H1 (cell line): ENCODE measurements around the gene ABI3BP. TPM values are rescaled to one million over a fixed set of nuclear protein-coding genes. Genes with fewer than 3 reads are reported as not detected.

Experiments used
- CTCF ChIA-PET: fragments of 300-600 bp; sonication (Branson Sonifier 250); formaldehyde crosslinking; loops from one replicate; lab custom pipeline; 2021; ENCODE audit not compliant: partially characterized antibody; lab: Charles Lee
- POLR2A ChIA-PET: fragments of 300-600 bp; sonication (Branson Sonifier 250); formaldehyde crosslinking; loops from one replicate; lab custom pipeline; 2021; ENCODE audit warnings: inconsistent platforms; ENCODE audit not compliant: partially characterized antibody; lab: Charles Lee
- DNase-seq, 2 experiments: peaks; one replicate each; pipeline versions ENCODE4 v3.0.0 to v3.0.0-alpha.2; 2010 to 2022; ENCODE audit warnings: low spot score in 2 of 2, low read depth in 1 of 2, mixed read lengths in 1 of 2
- FAIRE-seq: peaks from 2 replicates; lab custom pipeline; 2011; peaks lifted over from hg19 to GRCh38; lab: Jason Lieb, UNC
- H2AFZ ChIP-seq: 2 replicates; pipeline ENCODE4 v1.8.1; 2012; ENCODE audit warnings: low read length, inconsistent platforms
- H2AK5ac ChIP-seq: 2 replicates; pipeline ENCODE4 v1.6.1; 2013; ENCODE audit warnings: low read depth, low read length
- H2BK120ac ChIP-seq: replicated peaks from 2 replicates; pipeline ENCODE3; 2013; ENCODE audit warnings: low read depth, low read length, inconsistent platforms
- H2BK12ac ChIP-seq: 2 replicates; pipeline ENCODE4 v1.6.1; 2013; ENCODE audit warnings: low read depth, low read length
- H2BK15ac ChIP-seq: 2 replicates; pipeline ENCODE4 v1.6.1; 2013; ENCODE audit warnings: low read length
- H2BK20ac ChIP-seq: 2 replicates; pipeline ENCODE4 v1.6.1; 2013; ENCODE audit warnings: low read length
- H2BK5ac ChIP-seq: 2 replicates; pipeline ENCODE4 v1.6.1; 2013; ENCODE audit warnings: low read depth, low read length
- H3K14ac ChIP-seq: 2 replicates; pipeline ENCODE4 v1.6.1; 2013; ENCODE audit warnings: inconsistent platforms; ENCODE audit not compliant: insufficient read length
- H3K18ac ChIP-seq: 2 replicates; pipeline ENCODE4 v1.6.1; 2013; ENCODE audit warnings: low read length; ENCODE audit errors: extremely low read depth
- H3K23ac ChIP-seq: 2 replicates; pipeline ENCODE4 v1.6.1; 2013; ENCODE audit warnings: inconsistent platforms; ENCODE audit not compliant: insufficient read length
- H3K23me2 ChIP-seq: 2 replicates; pipeline ENCODE4 v1.6.1; 2013; ENCODE audit warnings: low read depth, low read length
- H3K27ac ChIP-seq: 2 replicates; pipeline ENCODE4 v1.6.1; 2011; ENCODE audit warnings: low read depth, low read length, inconsistent platforms
- H3K27me3 ChIP-seq, 4 experiments: replicated peaks in 1 of 4; 1 replicate in 1 of 4; 2 replicates in 3 of 4; pipeline versions ENCODE4 v1.6.1 to v1.8.1; 2011 to 2013; ENCODE audit warnings: low read length in 3 of 4, mild to moderate bottlenecking in 3 of 4, inconsistent platforms in 2 of 4, mixed read lengths in 2 of 4, moderate library complexity in 1 of 4; ENCODE audit not compliant: control insufficient read depth in 3 of 4, insufficient read depth in 3 of 4; ENCODE audit errors: extremely low read depth in 1 of 4
- H3K36me3 ChIP-seq, 4 experiments: 2 replicates each; pipeline versions ENCODE4 v1.6.1 to v1.8.1; 2011 to 2013; ENCODE audit warnings: mild to moderate bottlenecking in 4 of 4, low read length in 3 of 4, moderate library complexity in 2 of 4, control low read depth in 1 of 4, inconsistent platforms in 1 of 4; ENCODE audit not compliant: insufficient read depth in 4 of 4, control insufficient read depth in 2 of 4
- H3K4ac ChIP-seq: replicated peaks from 2 replicates; pipeline ENCODE3; 2013; ENCODE audit warnings: low read length, low read depth, mixed read lengths, inconsistent platforms; ENCODE audit not compliant: insufficient read length
- H3K4me1 ChIP-seq, 4 experiments: replicated peaks in 1 of 4; 1 replicate in 1 of 4; 2 replicates in 3 of 4; pipeline versions ENCODE4 v1.6.1 to v1.8.1; 2011 to 2013; ENCODE audit warnings: low read length in 3 of 4, inconsistent platforms in 2 of 4, mixed read lengths in 1 of 4; ENCODE audit not compliant: insufficient read depth in 4 of 4, control insufficient read depth in 3 of 4
- H3K4me2 ChIP-seq, 2 experiments: 2 replicates each; pipeline versions ENCODE4 v1.6.1 to v1.8.1; 2011 to 2013; ENCODE audit warnings: low read depth in 2 of 2, low read length in 2 of 2, control low read depth in 1 of 2, inconsistent platforms in 1 of 2, mild to moderate bottlenecking in 1 of 2; ENCODE audit not compliant: insufficient read depth in 1 of 2
- H3K4me3 ChIP-seq, 4 experiments: fragments of 200-600, 300-600 bp in 1 of 4; sonication (generic), shearing (Covaris generic), sonication (Bioruptor Twin) in 1 of 4; 2 replicates each; pipeline versions ENCODE4 v1.5.1 to v1.8.1; 2011 to 2016; ENCODE audit warnings: low read length in 4 of 4, low read depth in 3 of 4, control low read depth in 2 of 4, inconsistent platforms in 2 of 4, mild to moderate bottlenecking in 2 of 4, mixed read lengths in 1 of 4, moderate library complexity in 1 of 4; ENCODE audit not compliant: insufficient read depth in 2 of 4; ENCODE audit errors: extremely low read depth in 1 of 4
- H3K56ac ChIP-seq: replicated peaks from 2 replicates; pipeline ENCODE3; 2013; ENCODE audit warnings: low read depth, mild to moderate bottlenecking, mixed read lengths, low read length, inconsistent platforms; ENCODE audit not compliant: insufficient read length
- H3K79me1 ChIP-seq: 2 replicates; pipeline ENCODE4 v1.6.1; 2013; ENCODE audit warnings: low read depth, low read length, control low read depth
- H3K79me2 ChIP-seq, 2 experiments: 2 replicates each; pipeline versions ENCODE4 v1.6.1 to v1.8.1; 2012 to 2013; ENCODE audit warnings: low read length in 2 of 2, mild to moderate bottlenecking in 2 of 2, inconsistent platforms in 1 of 2; ENCODE audit not compliant: insufficient read depth in 2 of 2, control insufficient read depth in 1 of 2
- H3K9ac ChIP-seq, 4 experiments: replicated peaks in 1 of 4; 1 replicate in 1 of 4; 2 replicates in 3 of 4; pipeline versions ENCODE4 v1.6.1 to v1.8.1; 2011 to 2013; ENCODE audit warnings: low read depth in 3 of 4, low read length in 3 of 4, control low read depth in 2 of 4, mild to moderate bottlenecking in 2 of 4, moderate library complexity in 2 of 4, inconsistent platforms in 1 of 4; ENCODE audit errors: extremely low read depth in 1 of 4
- H3K9me3 ChIP-seq, 2 experiments: 2 replicates each; pipeline versions ENCODE4 v1.6.1 to v1.8.1; 2012 to 2013; ENCODE audit warnings: mild to moderate bottlenecking in 2 of 2, moderate library complexity in 2 of 2, control low read depth in 1 of 2, inconsistent platforms in 1 of 2, low read depth in 1 of 2, low read length in 1 of 2, mixed read lengths in 1 of 2; ENCODE audit not compliant: insufficient read depth in 2 of 2
- H4K20me1 ChIP-seq, 2 experiments: replicated peaks in 1 of 2; 2 replicates each; pipeline versions ENCODE3 to v1.8.1; 2011 to 2013; ENCODE audit warnings: inconsistent platforms in 2 of 2, low read length in 2 of 2, mild to moderate bottlenecking in 1 of 2; ENCODE audit not compliant: insufficient read depth in 2 of 2, control insufficient read depth in 1 of 2
- H4K5ac ChIP-seq: 2 replicates; pipeline ENCODE4 v1.6.1; 2013; ENCODE audit warnings: low read length, low read depth, mixed read lengths, inconsistent platforms; ENCODE audit not compliant: insufficient read length
- H4K8ac ChIP-seq: 2 replicates; pipeline ENCODE4 v1.8.0; 2013; ENCODE audit warnings: mild to moderate bottlenecking, moderate library complexity, low read length, inconsistent platforms; ENCODE audit not compliant: insufficient read depth; ENCODE audit errors: extremely low read depth
- H4K91ac ChIP-seq: replicated peaks from 2 replicates; pipeline ENCODE3; 2013; ENCODE audit warnings: low read length, mixed read lengths, inconsistent platforms; ENCODE audit not compliant: insufficient read length
- EGR1 ChIP-seq: IDR thresholded peaks from 2 replicates; pipeline ENCODE4 v1.6.1; 2011; ENCODE audit warnings: low read depth, low read length, borderline replicate concordance
- SIRT6 ChIP-seq: IDR thresholded peaks from one replicate; pipeline ENCODE4 v1.7.1; 2012; ENCODE audit warnings: low read length, inconsistent platforms
- SIX5 ChIP-seq: IDR thresholded peaks from 2 replicates; pipeline ENCODE4 v1.6.1; 2011; ENCODE audit warnings: mild to moderate bottlenecking, low read depth, low read length
- WGBS, 2 experiments: shearing (Covaris generic) in 1 of 2; methylation state at CpG; one replicate each; pipeline versions ENCODE4 v1.1.6 to v1.1.7; 2013 to 2015; ENCODE audit warnings: low lambda C conversion rate in 2 of 2, mixed read lengths in 2 of 2, inconsistent platforms in 1 of 2, low coverage in 1 of 2, missing lambda C conversion rate in 1 of 2; ENCODE audit not compliant: insufficient replicate concordance in 2 of 2, insufficient coverage in 1 of 2, insufficient read length in 1 of 2; ENCODE audit errors: extremely low coverage in 1 of 2, missing lambda C conversion rate in 1 of 2; 5-methylcytosine and 5-hydroxymethylcytosine counted together
- polyA plus RNA-seq, 7 experiments: library from polyadenylated mRNA; depleted of rRNA in 3 of 7; stranded (reverse) in 5 of 7; unstranded in 2 of 7; fragments of >200 nt in 5 of 7; fragments of 200-250 nt in 2 of 7; gene quantifications; 1 replicate in 5 of 7; 2 replicates in 1 of 7; 4 replicates in 1 of 7; pipeline versions ENCODE4 v1.2.1 to v1.2.3, GENCODE V29; 2011 to 2013; ENCODE audit warnings: missing spikeins in 2 of 7, mixed read lengths in 2 of 7
- total RNA-seq: library from RNA; stranded (reverse); fragmentation: NEBNext Ultra II Directional; extraction: Animal tissue kit (Norgen Biotek cat#: 25700); gene quantifications from 2 replicates; pipeline ENCODE4 v1.2.1, GENCODE V29; 2021

The ABI3BP gene
- total and polyA plus RNA-seq, 2 of the 8 experiments (the other 6 are each of a cell fraction or from before 2014, with no cell fraction given) = 0.08 to 0.32 TPM

- 92% methylated on average over 1 of the region's 1 CpG; no CpG with 5 or more reads in 1 of the 2 experiments for WGBS, 2 experiments
- Histone ChIP-seq H3K79me1 (no peaks in the 10 kb centered on the region), H3K23me2 (no peaks in the 10 kb centered on the region), H3K27me3 (no peaks in the 10 kb centered on the region), H2BK120ac (no peak overlapping the region), H2BK12ac (no peak overlapping the region), H3K56ac (no peak overlapping the region), H3K14ac (no peak overlapping the region), H3K27ac (no peak overlapping the region), H3K18ac (no peak overlapping the region), H2BK20ac (no peak overlapping the region), H4K91ac (no peak overlapping the region), H3K4ac (no peak overlapping the region), H3K79me2 (no peaks in the 10 kb centered on the region), H4K5ac (no peak overlapping the region), H3K23ac (no peak overlapping the region), H4K20me1 (no peaks in the 10 kb centered on the region), H2BK15ac (no peak overlapping the region), H4K8ac (no peak overlapping the region), H3K9ac (no peak overlapping the region), H3K36me3 (no peaks in the 10 kb centered on the region), H2BK5ac (no peak overlapping the region), H3K4me2 (no peak overlapping the region), H2AK5ac (no peak overlapping the region), H2AFZ (no peak overlapping the region), H3K4me1 (no peaks in the 10 kb centered on the region), H3K9me3 (no peaks in the 10 kb centered on the region), H3K4me3 (no peak overlapping the region)
- FAIRE-seq = no peak
- POLR2A ChIA-PET = no interaction called here
- TF ChIP-seq EGR1 (no peak), SIRT6 (no peak), SIX5 (no peak)
- CTCF ChIA-PET = no interaction called here
- DNase-seq = no peak
These were observed 104.3 kb downstream of the ABI3BP start for GRCh38 chr3:100888881-100889280.
